HG02885 (cell line): ENCODE data around the gene TPH1.

Source experiments
- ATAC-seq: cut with Tn5 transposase; IDR thresholded peaks from one replicate; pipeline ENCODE4 v1.9.1; 2021; ENCODE audit warnings: mild to moderate bottlenecking; ENCODE audit not compliant: unreplicated experiment, poor library complexity

The TPH1 gene

GRCh38 chr11:18046116-18046777 lies at the start of gene TPH1:
TPH1 (minus strand) TSS chr11:18046269; CDS start chr11:18040762, 5,507 bp downstream.
- no peak for ATAC-seq

GRCh38 chr11:18093959-18094358 lies 47.9 kb upstream of the TPH1 start:
- no peak for ATAC-seq

- no peak for ATAC-seq
Observed at GRCh38 chr11:18091731-18092130, 45.7 kb upstream of the TPH1 start.

GRCh38 chr11:18088966-18089365 lies 42.9 kb upstream of the TPH1 start:
- ATAC-seq: no peak

- no peak for ATAC-seq
Observed at GRCh38 chr11:18088366-18088765, 42.3 kb upstream of the TPH1 start.

- ATAC-seq: no peak
Observed at GRCh38 chr11:18081551-18081950, 35.5 kb upstream of the TPH1 start.

GRCh38 chr11:18080451-18080850 lies 34.4 kb upstream of the TPH1 start:
- ATAC-seq: no peak

GRCh38 chr11:18078909-18079308 lies 32.8 kb upstream of the TPH1 start:
- ATAC-seq: no peak

GRCh38 chr11:18075444-18075843 lies 29.4 kb upstream of the TPH1 start:
- ATAC-seq: no peak

- ATAC-seq: no peak
Observed at GRCh38 chr11:18071098-18071705, 25.1 kb upstream of the TPH1 start.

- no peak for ATAC-seq
Observed at GRCh38 chr11:18067372-18067771, 21.3 kb upstream of the TPH1 start.

- no peak for ATAC-seq
Observed at GRCh38 chr11:18066626-18067025, 20.6 kb upstream of the TPH1 start.

GRCh38 chr11:18065572-18065971 lies 19.5 kb upstream of the TPH1 start:
- ATAC-seq: no peak

GRCh38 chr11:18064450-18065054 lies 18.5 kb upstream of the TPH1 start:
- ATAC-seq: no peak

GRCh38 chr11:18063862-18064434 lies 17.9 kb upstream of the TPH1 start:
- ATAC-seq: no peak

GRCh38 chr11:18063125-18063524 lies 17.1 kb upstream of the TPH1 start:
- ATAC-seq: no peak

- ATAC-seq: no peak
Observed at GRCh38 chr11:18061351-18061750, 15.3 kb upstream of the TPH1 start.

GRCh38 chr11:18056561-18057181 lies 10.6 kb upstream of the TPH1 start:
- no peak for ATAC-seq

GRCh38 chr11:18054511-18055103 lies 8.5 kb upstream of the TPH1 start:
- no peak for ATAC-seq

GRCh38 chr11:18050848-18051247 lies 4.8 kb upstream of the TPH1 start:
- no peak for ATAC-seq

GRCh38 chr11:18036456-18036855 lies 9.6 kb downstream of the TPH1 start:
- ATAC-seq: no peak
